GM18951 (cell line): ENCODE data around the gene CASZ1.

Experiments used
- POLR2A ChIP-seq: IDR thresholded peaks from 4 replicates; pipeline ENCODE4 v1.6.1; 2011; ENCODE audit warnings: mild to moderate bottlenecking; ENCODE audit not compliant: insufficient read length, insufficient read depth; ENCODE audit errors: extremely low read depth
- in situ Hi-C: fragments of 300-500 bp; cut with MboI; formaldehyde crosslinking; loops from one replicate; pipeline ENCODE4 v1.12.0; 2022; ENCODE audit warnings: low sequenced_read_pairs, mixed read lengths, inconsistent platforms; ENCODE audit not compliant: unreplicated experiment

Gene CASZ1

DNA sequence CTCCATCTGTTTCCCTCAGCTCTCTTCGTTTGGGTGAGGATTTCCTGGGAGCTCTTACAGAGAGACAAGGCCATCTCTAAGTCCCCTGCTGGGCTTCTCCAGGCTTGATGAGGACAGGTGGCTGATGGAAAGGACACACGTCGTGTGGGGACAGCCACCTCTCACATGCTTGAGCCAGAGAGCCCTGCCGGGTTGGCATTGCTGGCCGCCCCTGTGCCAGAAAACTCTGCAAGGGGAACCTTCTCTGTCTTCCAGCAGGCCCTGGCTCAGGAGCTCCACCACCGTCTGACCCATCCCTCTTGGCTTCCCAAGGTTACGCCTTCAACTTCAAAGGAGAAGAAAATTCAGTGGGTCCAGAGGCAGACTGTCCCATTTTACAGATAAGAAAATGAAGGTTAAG is 82.8 kb downstream of the CASZ1 start:
- TF ChIP-seq POLR2A = no peak
- in situ Hi-C loops = no loop called here

- TF ChIP-seq POLR2A = no peak
- in situ Hi-C loops = no loop called here
These were observed 83.7 kb downstream of the CASZ1 start for GRCh38 chr1:10712568-10713362.

DNA sequence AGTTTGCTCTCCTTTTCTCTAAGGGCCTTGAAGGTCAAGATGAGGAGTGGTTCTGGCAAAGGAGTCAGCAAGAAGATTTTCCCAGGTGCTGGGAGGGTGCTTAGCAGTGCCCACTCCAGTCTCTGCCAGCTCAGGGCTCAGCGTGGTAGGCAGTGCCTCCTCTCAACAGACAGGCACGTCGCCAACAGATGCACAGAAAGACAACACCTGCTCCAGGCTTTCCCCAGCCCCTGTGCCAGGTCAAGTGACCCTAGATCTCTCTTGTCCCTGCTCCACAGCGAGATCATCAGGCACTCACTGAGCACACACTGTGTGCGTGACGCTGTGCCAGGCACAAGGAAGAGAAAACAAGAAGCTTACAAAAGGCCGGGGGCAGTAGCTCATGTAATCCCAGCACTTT is 86.0 kb downstream of the CASZ1 start:
- in situ Hi-C loops = no loop called here
- no peak for TF ChIP-seq POLR2A

DNA sequence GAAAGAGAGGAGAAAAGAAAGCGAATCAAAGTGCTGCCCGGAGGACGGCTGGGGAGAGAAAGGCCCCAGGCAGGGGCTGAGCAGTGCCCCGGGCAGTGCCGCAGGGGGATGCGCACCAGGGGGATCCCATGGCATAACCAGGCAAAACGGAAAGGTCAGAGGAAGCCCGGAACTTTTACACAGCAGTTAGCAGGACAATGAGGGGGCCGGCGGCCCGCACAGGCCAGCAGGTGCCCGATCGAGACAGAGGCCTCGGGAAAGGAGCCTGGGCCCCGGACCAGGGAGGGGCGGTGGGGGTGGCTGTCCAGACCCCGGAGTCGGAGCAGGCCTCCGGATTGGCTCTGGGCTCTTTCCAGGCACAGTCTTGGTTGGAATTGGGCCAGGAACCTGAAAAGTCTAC is 86.8 kb downstream of the CASZ1 start:
- no peak for TF ChIP-seq POLR2A
- in situ Hi-C loops = no loop called here

DNA sequence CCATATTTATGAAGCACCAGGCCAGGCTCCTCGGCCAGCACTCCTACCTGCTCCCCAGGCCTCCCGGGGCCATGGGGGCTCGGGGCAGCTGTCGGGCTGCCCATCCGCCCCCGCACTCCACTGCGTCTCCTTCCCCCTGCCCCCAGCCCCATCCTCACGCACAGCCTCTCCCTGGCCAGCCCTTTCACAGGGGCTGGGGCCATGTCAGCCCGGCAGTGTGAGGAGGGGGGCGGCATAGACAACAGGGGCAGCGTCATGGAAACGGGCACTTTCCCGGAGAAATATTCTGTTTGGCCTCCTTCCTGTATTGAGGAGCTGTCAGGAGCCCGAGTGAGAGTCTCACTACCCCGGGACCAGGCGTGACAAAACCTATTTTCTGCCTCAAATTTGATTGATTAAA is 87.3 kb downstream of the CASZ1 start:
- TF ChIP-seq POLR2A = no peak
- in situ Hi-C loops = no loop called here

DNA sequence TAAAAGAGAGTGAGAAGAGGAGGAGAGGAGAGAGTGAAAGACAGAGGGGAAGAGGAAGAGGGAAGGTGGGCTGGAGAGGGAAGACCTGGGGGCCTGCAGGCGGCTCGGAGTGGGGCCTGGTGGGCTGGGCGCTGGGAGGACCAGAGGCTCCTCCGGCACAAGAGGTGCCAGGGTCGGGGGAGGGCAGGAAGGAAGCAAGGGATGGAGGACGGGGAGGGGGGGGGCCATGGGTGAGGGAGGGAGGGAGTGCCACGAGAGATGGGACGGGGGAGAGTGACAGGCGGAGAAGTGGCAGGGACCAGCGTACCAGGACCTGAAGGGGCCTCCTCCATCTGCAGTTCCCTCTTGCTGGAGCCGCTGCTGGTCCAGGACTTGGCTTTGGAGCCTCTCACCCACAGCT is 87.7 kb downstream of the CASZ1 start:
- in situ Hi-C loops = no loop called here
- TF ChIP-seq POLR2A = no peak

DNA sequence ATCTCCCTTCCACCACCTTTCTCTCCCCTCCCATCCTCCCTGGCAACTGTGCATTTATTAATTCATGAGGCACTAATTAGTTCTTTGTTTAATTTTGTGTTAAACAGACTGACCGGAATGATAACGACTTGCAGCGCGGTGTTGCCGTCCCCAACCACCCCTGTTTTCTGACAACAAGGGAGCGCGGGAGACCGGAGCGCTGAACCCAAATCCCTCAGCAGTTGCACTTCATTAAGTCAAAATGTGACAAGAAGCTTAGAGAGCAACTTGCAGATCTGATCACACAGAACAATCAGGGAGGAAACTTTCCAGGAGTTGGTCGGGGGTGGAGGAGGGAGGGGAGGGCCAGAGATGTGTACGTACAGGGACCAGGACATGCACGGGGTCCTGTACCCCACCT is 89.2 kb downstream of the CASZ1 start:
- no peak for TF ChIP-seq POLR2A
- in situ Hi-C loops = no loop called here

DNA sequence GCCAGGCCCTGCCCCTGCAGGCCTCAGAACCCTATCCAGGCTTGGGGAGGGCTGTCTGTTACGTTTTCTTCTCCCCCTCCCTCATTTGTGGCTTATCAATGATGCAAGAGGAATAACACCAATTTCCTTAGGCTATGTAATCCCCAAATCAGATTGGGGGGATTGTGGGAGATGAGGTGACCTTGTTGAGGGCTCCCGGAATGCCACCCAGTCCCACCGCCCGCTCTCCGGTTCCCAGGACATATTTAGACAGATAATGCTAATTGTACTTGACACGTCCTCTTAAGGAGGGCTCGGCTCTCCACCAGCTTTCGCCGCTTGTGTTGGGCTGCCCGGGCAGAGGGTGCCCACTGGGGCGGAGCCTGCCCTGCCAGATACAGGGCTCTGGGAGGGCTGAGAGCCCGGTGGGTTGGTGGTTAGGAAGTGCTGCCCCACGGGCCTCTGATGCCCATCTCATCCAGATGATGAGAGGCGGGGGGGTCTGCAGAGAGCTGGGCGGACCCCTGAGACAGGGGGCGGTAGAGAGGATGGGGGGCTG is 90.0 kb downstream of the CASZ1 start:
- in situ Hi-C loops = no loop called here
- TF ChIP-seq POLR2A = no peak

- TF ChIP-seq POLR2A = no peak
- in situ Hi-C loops = no loop called here
These were observed 90.5 kb downstream of the CASZ1 start for GRCh38 chr1:10705953-10706352.

DNA sequence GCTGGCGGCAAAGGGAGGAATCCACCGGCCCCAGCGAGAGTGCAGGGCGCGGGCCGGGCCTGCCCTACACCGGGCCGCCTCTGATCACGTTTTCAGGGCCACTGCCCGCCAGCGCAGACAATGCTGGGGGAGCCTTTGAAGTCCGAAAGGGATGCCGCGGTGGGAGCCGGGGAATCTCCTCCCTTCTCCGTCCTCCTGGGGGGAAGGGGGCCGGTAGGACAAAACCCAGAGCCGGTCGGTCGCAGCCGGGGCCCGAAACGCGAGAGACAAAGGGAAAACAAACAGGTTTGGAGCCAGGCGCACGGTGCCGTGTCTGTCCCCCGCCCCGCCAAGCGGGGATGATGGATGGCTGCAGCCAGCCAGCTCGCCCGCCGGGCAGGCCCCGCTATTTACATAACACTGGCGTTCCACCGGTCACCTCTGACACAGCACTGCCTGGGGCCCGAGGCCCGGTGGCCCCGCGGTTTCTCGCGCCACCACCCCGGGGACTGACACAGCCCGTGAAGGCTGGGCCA is 92.0 kb downstream of the CASZ1 start:
- no peak for TF ChIP-seq POLR2A
- in situ Hi-C loops = no loop called here

DNA sequence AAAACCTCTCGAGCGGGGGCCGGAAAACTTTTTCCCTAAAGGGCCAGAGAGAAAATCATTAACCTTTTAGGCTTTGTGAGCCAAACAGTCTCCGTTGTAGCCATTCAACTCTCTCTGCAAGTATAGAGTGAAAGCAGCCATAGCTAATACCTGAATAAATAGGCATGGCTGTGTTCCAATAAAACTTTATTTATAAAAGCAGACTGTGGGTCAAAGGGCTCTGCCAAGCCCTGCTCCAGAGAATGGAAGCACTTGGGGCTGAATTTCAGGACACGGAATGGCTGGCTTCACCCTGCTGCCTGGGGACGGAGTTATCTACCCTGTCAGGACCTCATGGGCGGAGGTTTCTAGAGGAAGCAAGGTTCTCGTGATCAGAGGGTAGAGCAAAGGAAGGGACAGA is 92.7 kb downstream of the CASZ1 start:
- in situ Hi-C loops = no loop called here

GRCh38 chr1:10701145-10701544 is 95.3 kb downstream of the CASZ1 start:
- in situ Hi-C loops = no loop called here

More for the DNA sequence above, 92.7 kb downstream of the CASZ1 start:
- TF ChIP-seq POLR2A = no peak

GRCh38 chr1:10699470-10699835 is 97.0 kb downstream of the CASZ1 start:
- in situ Hi-C loops = loop anchor here (10.0 kb wide), 1 partner anchor 165 kb away; no protein-coding TSS in a partner anchor

More at GRCh38 chr1:10701145-10701544, 95.3 kb downstream of the CASZ1 start:
- no peak for TF ChIP-seq POLR2A

More at GRCh38 chr1:10699470-10699835, 97.0 kb downstream of the CASZ1 start:
- TF ChIP-seq POLR2A = no peak
